T-helper 1 cell treated with Interleukin-12 subunit alpha and Interleukin-12 subunit beta and Interleukin-4 antibody, amounts not matched to agents 30 μg/mL and 1 μg/mL, for 36 hours (primary cell): Measurements from ENCODE around the gene DNAJC8.

Source experiments
- H3K27ac Mint-ChIP-seq: one replicate; pipeline ENCODE4 v1.8.0; 2021; ENCODE audit warnings: mild to moderate bottlenecking, mixed read lengths
- H3K27me3 Mint-ChIP-seq: one replicate; pipeline ENCODE4 v1.8.0; 2021; ENCODE audit warnings: low read depth, mixed read lengths
- H3K36me3 Mint-ChIP-seq: one replicate; pipeline ENCODE4 v1.8.0; 2021; ENCODE audit warnings: low read depth, mixed read lengths
- H3K4me1 Mint-ChIP-seq: one replicate; pipeline ENCODE4 v1.8.0; 2021; ENCODE audit warnings: low read depth, mixed read lengths
- H3K4me3 Mint-ChIP-seq: one replicate; pipeline ENCODE4 v1.8.0; 2021; ENCODE audit warnings: mild to moderate bottlenecking, moderate library complexity, mixed read lengths
- H3K9me3 Mint-ChIP-seq: one replicate; pipeline ENCODE4 v1.8.0; 2021; ENCODE audit warnings: mixed read lengths

Gene DNAJC8

GRCh38 chr1:28176492-28177470, 56.0 kb downstream of the DNAJC8 start, which contains the start of gene PTAFR:
PTAFR (minus strand) TSS chr1:28176690; CDS start chr1:28151021, 25,669 bp downstream.
- H3K27me3 Mint-ChIP-seq: peaks cover 82% of the 10 kb centered on the region
- H3K9me3 Mint-ChIP-seq: no peaks in the 10 kb centered on the region
- no peaks in the 10 kb centered on the region for H3K36me3 Mint-ChIP-seq
- no peak within 1 kb of the TSS for H3K4me3 Mint-ChIP-seq
- H3K4me1 Mint-ChIP-seq: peaks cover 35% of the 10 kb centered on the region
- peak within 1 kb of the TSS; percentile 41 for H3K27ac Mint-ChIP-seq

- Mint-ChIP-seq H3K4me1 (peaks cover 37% of the 10 kb centered on the region), H3K9me3 (no peaks in the 10 kb centered on the region), H3K4me3 (no peak overlapping the region), H3K36me3 (no peaks in the 10 kb centered on the region), H3K27ac (no peak overlapping the region), H3K27me3 (peaks cover 82% of the 10 kb centered on the region)
Measured at GRCh38 chr1:28175955-28176485, 56.8 kb downstream of the DNAJC8 start.

GRCh38 chr1:28173980-28174297, 58.9 kb downstream of the DNAJC8 start:
- Mint-ChIP-seq H3K4me3 (peak overlapping the region; percentile 47), H3K9me3 (no peaks in the 10 kb centered on the region), H3K4me1 (peaks cover 43% of the 10 kb centered on the region), H3K27ac (no peak overlapping the region), H3K27me3 (peaks cover 68% of the 10 kb centered on the region), H3K36me3 (peaks cover 5% of the 10 kb centered on the region)

- Mint-ChIP-seq H3K4me3 (peak overlapping the region; percentile 47), H3K9me3 (no peaks in the 10 kb centered on the region), H3K4me1 (peaks cover 47% of the 10 kb centered on the region), H3K27me3 (peaks cover 63% of the 10 kb centered on the region), H3K36me3 (peaks cover 5% of the 10 kb centered on the region), H3K27ac (no peak overlapping the region)
Measured at GRCh38 chr1:28173151-28173979, 59.5 kb downstream of the DNAJC8 start.

- peaks cover 5% of the 10 kb centered on the region for H3K36me3 Mint-ChIP-seq
- H3K27me3 Mint-ChIP-seq: peaks cover 60% of the 10 kb centered on the region
- H3K27ac Mint-ChIP-seq: peak overlapping the region; percentile 52
- peak overlapping the region; percentile 72 for H3K4me3 Mint-ChIP-seq
- H3K4me1 Mint-ChIP-seq: peaks cover 50% of the 10 kb centered on the region
- no peaks in the 10 kb centered on the region for H3K9me3 Mint-ChIP-seq
Measured at GRCh38 chr1:28172713-28173150, 60.1 kb downstream of the DNAJC8 start.

- Mint-ChIP-seq H3K4me3 (no peak overlapping the region), H3K27ac (no peak overlapping the region), H3K27me3 (peaks cover 55% of the 10 kb centered on the region), H3K4me1 (peaks cover 44% of the 10 kb centered on the region), H3K9me3 (no peaks in the 10 kb centered on the region), H3K36me3 (peaks cover 5% of the 10 kb centered on the region)
Measured at GRCh38 chr1:28171246-28171645, 61.6 kb downstream of the DNAJC8 start.

- Mint-ChIP-seq H3K27ac (no peak overlapping the region), H3K4me1 (peaks cover 44% of the 10 kb centered on the region), H3K36me3 (peaks cover 5% of the 10 kb centered on the region), H3K27me3 (peaks cover 51% of the 10 kb centered on the region), H3K9me3 (peaks cover 4% of the 10 kb centered on the region), H3K4me3 (no peak overlapping the region)
Measured at GRCh38 chr1:28170001-28170596, 62.7 kb downstream of the DNAJC8 start.

GRCh38 chr1:28163496-28164161, 69.2 kb downstream of the DNAJC8 start:
- Mint-ChIP-seq H3K27ac (no peak overlapping the region), H3K36me3 (peaks cover 6% of the 10 kb centered on the region), H3K27me3 (peaks cover 54% of the 10 kb centered on the region), H3K4me3 (no peak overlapping the region), H3K9me3 (peaks cover 4% of the 10 kb centered on the region), H3K4me1 (peaks cover 13% of the 10 kb centered on the region)

- Mint-ChIP-seq H3K27ac (no peak overlapping the region), H3K27me3 (peaks cover 60% of the 10 kb centered on the region), H3K9me3 (peaks cover 4% of the 10 kb centered on the region), H3K4me3 (no peak overlapping the region), H3K4me1 (peaks cover 8% of the 10 kb centered on the region), H3K36me3 (peaks cover 6% of the 10 kb centered on the region)
Measured at GRCh38 chr1:28162151-28162550, 70.7 kb downstream of the DNAJC8 start.

- H3K4me1 Mint-ChIP-seq: peaks cover 6% of the 10 kb centered on the region
Measured at GRCh38 chr1:28161751-28162150, 71.1 kb downstream of the DNAJC8 start.

GRCh38 chr1:28160782-28161266, 72.0 kb downstream of the DNAJC8 start:
- no peak overlapping the region for H3K27ac Mint-ChIP-seq
- H3K36me3 Mint-ChIP-seq: peaks cover 6% of the 10 kb centered on the region
- H3K9me3 Mint-ChIP-seq: peaks cover 1% of the 10 kb centered on the region
- peaks cover 56% of the 10 kb centered on the region for H3K27me3 Mint-ChIP-seq
- no peak overlapping the region for H3K4me3 Mint-ChIP-seq
- H3K4me1 Mint-ChIP-seq: peaks cover 6% of the 10 kb centered on the region

More at GRCh38 chr1:28161751-28162150, 71.1 kb downstream of the DNAJC8 start:
- Mint-ChIP-seq H3K27me3 (peaks cover 58% of the 10 kb centered on the region), H3K36me3 (peaks cover 6% of the 10 kb centered on the region), H3K4me3 (no peak overlapping the region), H3K9me3 (peaks cover 4% of the 10 kb centered on the region), H3K27ac (no peak overlapping the region)

GRCh38 chr1:28159680-28160079, 73.1 kb downstream of the DNAJC8 start:
- Mint-ChIP-seq H3K4me1 (peaks cover 6% of the 10 kb centered on the region), H3K9me3 (no peaks in the 10 kb centered on the region), H3K27ac (no peak overlapping the region), H3K4me3 (no peak overlapping the region), H3K27me3 (peaks cover 61% of the 10 kb centered on the region), H3K36me3 (peaks cover 6% of the 10 kb centered on the region)

GRCh38 chr1:28159243-28159642, 73.6 kb downstream of the DNAJC8 start:
- Mint-ChIP-seq H3K4me3 (no peak overlapping the region), H3K9me3 (no peaks in the 10 kb centered on the region), H3K4me1 (peaks cover 6% of the 10 kb centered on the region), H3K36me3 (peaks cover 6% of the 10 kb centered on the region), H3K27me3 (peaks cover 61% of the 10 kb centered on the region), H3K27ac (no peak overlapping the region)
